ENCODE data around the gene TMEM119.

The TMEM119 gene

DNA sequence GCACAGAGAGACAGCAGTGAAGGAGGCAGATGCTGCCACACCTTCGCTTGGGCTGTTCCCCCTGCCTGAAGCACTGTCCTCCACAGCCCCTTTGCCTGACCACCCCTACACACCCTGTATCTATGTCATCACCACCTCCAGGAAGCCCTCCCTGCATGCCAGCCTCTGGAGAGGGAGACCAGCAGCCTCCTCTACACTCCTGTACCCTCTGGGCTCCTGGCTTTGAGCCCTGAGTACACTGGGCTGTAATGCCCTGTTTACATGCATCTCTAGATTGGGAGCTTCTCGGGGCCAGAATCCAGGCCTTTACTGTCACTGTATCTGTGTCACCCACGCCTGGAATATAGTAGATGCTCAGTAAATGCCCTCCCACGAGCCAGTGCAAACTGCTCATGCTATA, 5.9 kb upstream of the TMEM119 start:
- TF ChIP-seq, protein P1, sequence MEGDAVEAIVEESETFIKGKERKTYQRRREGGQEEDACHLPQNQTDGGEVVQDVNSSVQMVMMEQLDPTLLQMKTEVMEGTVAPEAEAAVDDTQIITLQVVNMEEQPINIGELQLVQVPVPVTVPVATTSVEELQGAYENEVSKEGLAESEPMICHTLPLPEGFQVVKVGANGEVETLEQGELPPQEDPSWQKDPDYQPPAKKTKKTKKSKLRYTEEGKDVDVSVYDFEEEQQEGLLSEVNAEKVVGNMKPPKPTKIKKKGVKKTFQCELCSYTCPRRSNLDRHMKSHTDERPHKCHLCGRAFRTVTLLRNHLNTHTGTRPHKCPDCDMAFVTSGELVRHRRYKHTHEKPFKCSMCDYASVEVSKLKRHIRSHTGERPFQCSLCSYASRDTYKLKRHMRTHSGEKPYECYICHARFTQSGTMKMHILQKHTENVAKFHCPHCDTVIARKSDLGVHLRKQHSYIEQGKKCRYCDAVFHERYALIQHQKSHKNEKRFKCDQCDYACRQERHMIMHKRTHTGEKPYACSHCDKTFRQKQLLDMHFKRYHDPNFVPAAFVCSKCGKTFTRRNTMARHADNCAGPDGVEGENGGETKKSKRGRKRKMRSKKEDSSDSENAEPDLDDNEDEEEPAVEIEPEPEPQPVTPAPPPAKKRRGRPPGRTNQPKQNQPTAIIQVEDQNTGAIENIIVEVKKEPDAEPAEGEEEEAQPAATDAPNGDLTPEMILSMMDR (IDR thresholded peaks at IDR 0.05; ENCODE audit: low read length, missing control alignments): no peak
- no peak overlapping the region for H3K4me3 ChIP-seq (replicated peaks; ENCODE audit: low read depth, low read length)
- DNase-seq (ENCODE audit: low read depth): no peak

DNA sequence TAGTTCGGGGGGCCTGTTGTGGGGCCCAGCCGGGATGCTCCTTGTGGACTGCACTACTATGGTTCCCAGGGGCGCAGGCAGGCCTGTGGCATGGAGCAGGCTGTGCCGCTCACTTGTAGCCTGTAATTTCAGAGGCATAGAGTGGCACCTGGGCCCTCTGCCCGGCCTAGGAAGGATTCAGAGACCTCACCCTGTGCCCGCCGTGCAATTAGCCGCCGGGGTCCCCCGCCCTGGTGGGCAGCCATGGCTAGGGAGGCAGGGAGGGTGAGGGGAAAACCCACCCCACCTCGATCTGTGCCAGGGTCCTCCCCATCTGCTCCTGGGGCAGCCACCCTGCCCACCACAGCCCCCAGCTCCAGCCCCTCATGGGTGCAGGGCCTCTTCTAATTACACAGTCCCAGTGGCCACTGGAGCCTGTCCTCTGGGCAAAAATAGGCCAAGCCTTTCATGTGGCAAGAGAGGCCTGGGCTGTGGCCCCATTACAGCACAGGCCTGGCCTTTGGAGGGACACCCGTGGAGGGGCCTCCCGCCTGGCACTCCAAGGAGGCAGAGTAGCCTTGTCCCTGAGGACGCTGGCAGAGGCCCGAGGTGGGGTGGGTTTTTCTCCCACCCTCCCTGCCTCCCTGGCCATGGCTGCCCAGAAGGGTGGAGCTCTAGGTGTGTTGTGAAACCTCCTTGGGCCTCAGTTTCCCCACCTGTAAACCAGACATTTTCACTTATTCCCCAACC, 5.3 kb upstream of the TMEM119 start:
- no peak for DNase-seq (ENCODE audit: low read depth)
- no peak overlapping the region for H3K4me3 ChIP-seq (replicated peaks; ENCODE audit: low read depth, low read length)
- TF ChIP-seq, protein P1 (IDR thresholded peaks at IDR 0.05; ENCODE audit: low read length, missing control alignments): no peak

DNA sequence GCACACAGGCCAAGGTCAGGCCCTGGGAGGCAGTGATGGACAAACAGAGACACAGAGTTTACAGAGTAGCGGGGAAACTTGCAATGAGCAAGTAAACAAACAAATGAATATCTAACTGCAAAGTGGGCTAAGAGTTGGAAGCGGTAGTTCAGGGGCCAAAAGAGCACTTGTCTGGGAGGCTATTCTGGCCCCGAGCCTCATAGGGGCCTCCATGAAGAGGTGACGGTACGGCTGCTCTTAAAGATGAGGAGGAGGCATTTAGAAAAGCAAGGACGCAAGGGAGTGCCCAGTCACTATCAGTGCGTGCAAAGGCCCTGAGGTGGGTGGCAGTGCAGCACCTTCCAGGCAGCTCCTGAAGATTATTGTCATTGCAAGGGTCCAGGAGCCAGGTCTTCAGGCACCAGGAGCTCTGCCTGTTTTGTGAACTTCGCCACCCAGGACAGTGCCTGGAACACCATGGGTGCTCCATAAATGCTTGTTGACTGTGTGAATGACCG, 4.4 kb upstream of the TMEM119 start:
- TF ChIP-seq, protein P1 (IDR thresholded peaks at IDR 0.05; ENCODE audit: low read length, missing control alignments): no peak
- no peak overlapping the region for H3K4me3 ChIP-seq (replicated peaks; ENCODE audit: low read depth, low read length)
- no peak for DNase-seq (ENCODE audit: low read depth)

DNA sequence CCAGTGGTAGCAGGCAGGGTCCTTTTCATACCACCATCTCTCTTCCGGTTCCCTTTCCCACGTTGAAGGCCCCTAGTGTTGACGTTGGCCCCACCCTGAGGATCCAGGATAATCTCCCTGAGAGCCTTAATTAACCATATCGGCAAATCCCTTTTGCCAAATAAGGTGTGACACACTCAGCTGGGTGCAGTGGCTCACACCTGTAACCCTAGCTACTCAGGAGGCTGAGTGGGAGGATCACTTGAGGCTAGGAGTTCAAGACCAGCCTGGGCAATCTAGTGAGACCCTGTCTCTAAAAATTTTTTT, 2.8 kb upstream of the TMEM119 start:
- TF ChIP-seq, protein P1 (IDR thresholded peaks at IDR 0.05; ENCODE audit: low read length, missing control alignments): no peak

DNA sequence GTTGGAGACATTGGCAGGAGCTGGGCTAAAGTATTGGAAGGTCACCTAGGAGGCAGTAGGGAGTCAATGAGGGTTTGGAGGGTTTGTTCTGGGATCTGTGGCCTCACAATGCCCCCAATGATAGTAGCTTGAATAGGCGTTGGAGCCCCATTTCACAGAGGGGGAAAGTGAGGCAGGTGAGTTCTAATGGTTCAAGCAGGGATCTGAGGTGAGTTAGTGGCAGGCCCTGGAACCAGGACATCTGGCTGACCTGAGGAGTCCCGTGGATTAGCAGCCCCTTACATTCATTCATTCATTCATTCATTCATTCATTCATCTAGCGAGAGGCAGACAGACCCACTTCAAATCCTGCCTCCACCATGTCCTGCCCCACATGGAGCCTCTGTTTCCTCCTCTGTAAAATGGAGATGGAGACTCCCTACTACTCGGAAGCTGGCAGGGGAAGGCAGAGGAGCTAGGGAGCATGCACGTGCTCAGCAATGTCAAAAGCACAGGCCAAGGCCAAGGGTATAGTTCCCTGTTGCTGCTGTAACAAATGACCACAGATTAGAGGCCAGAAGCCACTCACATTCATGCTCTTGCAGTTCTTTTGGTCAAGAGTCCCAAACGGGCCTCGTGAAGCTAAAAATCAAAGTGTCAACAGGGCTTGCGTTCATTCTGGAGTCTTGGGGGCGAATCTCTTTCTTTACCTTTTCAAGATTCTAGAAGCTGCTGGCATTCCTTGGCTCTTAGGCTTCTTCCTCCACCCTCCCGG, 2.2 kb upstream of the TMEM119 start:
- DNase-seq (ENCODE audit: low read depth): no peak

More for the DNA sequence above, 2.8 kb upstream of the TMEM119 start:
- DNase-seq (ENCODE audit: low read depth): no peak
- H3K4me3 ChIP-seq (replicated peaks; ENCODE audit: low read depth, low read length): no peak overlapping the region

DNA sequence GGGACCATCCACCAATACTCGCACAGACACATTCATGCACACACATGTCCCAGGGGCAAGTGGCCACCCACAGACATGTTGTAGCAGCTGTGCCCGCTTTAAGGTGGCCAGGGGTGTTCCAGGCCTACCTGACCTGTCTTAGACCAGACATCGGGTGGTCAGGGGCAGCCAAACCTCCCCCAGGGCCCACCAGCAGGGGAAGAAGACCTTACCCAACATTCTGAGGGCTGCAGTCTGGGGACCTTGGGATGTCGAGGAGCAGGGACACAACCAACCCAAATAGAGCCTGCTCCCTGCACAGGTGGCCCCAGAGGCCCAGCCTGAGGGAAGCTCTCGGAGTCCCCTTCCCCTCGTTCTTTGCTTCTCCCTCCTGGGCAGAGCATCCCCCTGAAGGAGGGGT, 1.7 kb upstream of the TMEM119 start:
- TF ChIP-seq, protein P1 (IDR thresholded peaks at IDR 0.05; ENCODE audit: low read length, missing control alignments): no peak
- H3K4me3 ChIP-seq (replicated peaks; ENCODE audit: low read depth, low read length): no peak overlapping the region
- DNase-seq (ENCODE audit: low read depth): no peak

More for the DNA sequence above, 2.2 kb upstream of the TMEM119 start:
- no peak overlapping the region for H3K4me3 ChIP-seq (replicated peaks; ENCODE audit: low read depth, low read length)
- TF ChIP-seq, protein P1 (IDR thresholded peaks at IDR 0.05; ENCODE audit: low read length, missing control alignments): no peak

All from fibroblast of pulmonary artery (primary cell).